IPS DF 6.9 (cell line): ENCODE results near the gene WASF2.
A peak's percentile ranks its signal among the peaks of the same experiment; 100 is the strongest.

Experiments used
- DNase-seq: peaks from one replicate; pipeline ENCODE4 v3.0.0-alpha.2; 2013; ENCODE audit warnings: low read depth, low spot score
- H3K27ac ChIP-seq: one replicate; pipeline ENCODE4 v1.5.1; 2013; ENCODE audit warnings: low read length, control low read depth
- H3K27me3 ChIP-seq: 2 replicates; pipeline ENCODE4 v1.6.1; 2013; ENCODE audit warnings: mild to moderate bottlenecking, low read length; ENCODE audit not compliant: control insufficient read depth, insufficient read depth
- H3K36me3 ChIP-seq: 2 replicates; pipeline ENCODE4 v1.6.1; 2013; ENCODE audit warnings: low read length; ENCODE audit not compliant: control insufficient read depth, insufficient read depth
- H3K4me1 ChIP-seq: 2 replicates; pipeline ENCODE4 v1.6.1; 2013; ENCODE audit warnings: low read length; ENCODE audit not compliant: control insufficient read depth, insufficient read depth
- H3K4me3 ChIP-seq: 2 replicates; pipeline ENCODE4 v1.5.1; 2013; ENCODE audit warnings: mild to moderate bottlenecking, low read length
- H3K9me3 ChIP-seq: 2 replicates; pipeline ENCODE4 v1.6.1; 2013; ENCODE audit warnings: low read length, inconsistent platforms; ENCODE audit not compliant: control insufficient read depth, insufficient read depth
- WGBS: extraction: QIAGEN DNeasy Blood & Tissue Kit; methylation state at CpG from one replicate; pipeline ENCODE4 v1.1.7; 2013; ENCODE audit warnings: mixed read lengths, missing lambda C conversion rate; ENCODE audit not compliant: insufficient read length, insufficient coverage; 5-methylcytosine and 5-hydroxymethylcytosine counted together

Gene WASF2

DNA sequence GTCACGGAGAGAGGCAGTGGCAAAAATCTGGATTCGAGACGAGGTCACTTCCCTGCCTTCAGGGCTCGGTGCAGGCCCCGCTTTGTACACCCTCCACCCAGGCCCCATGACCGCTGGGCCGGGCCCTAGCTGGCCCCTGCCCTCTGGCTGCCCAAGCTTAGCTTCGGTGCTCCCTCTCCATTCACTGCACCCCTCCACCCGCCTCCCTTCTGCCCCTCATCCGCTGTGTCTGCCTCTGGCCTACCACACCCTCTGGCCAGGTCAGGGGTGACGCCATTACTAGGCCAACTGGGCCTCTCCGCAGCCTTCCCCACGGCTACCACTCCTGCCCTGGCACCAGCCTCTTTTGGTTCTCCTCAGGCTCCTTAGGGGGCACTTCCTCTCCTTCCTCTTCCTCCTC is 106.3 kb downstream of the WASF2 start:
- no peaks in the 10 kb centered on the region for H3K27me3 ChIP-seq
- H3K4me3 ChIP-seq: no peak overlapping the region
- no peaks in the 10 kb centered on the region for H3K36me3 ChIP-seq
- no peaks in the 10 kb centered on the region for H3K9me3 ChIP-seq
- H3K4me1 ChIP-seq: peaks cover 3% of the 10 kb centered on the region; the same call in 1 of the 2 replicates
- WGBS: no CpG with 5 or more reads among the region's 13 CpGs
- DNase-seq: no peak
- H3K27ac ChIP-seq: no peak overlapping the region

GRCh38 chr1:27383039-27383605 is 106.8 kb downstream of the WASF2 start, which contains the start of gene CD164L2:
Gene CD164L2, minus strand, starts transcription at chr1:27383333. Its CDS starts 94 bp downstream, at chr1:27383239.
- no peak within 1 kb of the TSS for H3K27ac ChIP-seq
- H3K4me1 ChIP-seq: peaks cover 3% of the 10 kb centered on the region; the same call in 1 of the 2 replicates
- DNase-seq: no peak
- no peaks in the 10 kb centered on the region for H3K9me3 ChIP-seq
- H3K36me3 ChIP-seq: no peaks in the 10 kb centered on the region
- peak within 1 kb of the TSS; percentile 39; the same call in 1 of the 2 replicates for H3K4me3 ChIP-seq
- WGBS: no CpG with 5 or more reads among the region's 43 CpGs
- no peaks in the 10 kb centered on the region for H3K27me3 ChIP-seq

- no peak overlapping the region for H3K27ac ChIP-seq
- DNase-seq: no peak
- H3K4me3 ChIP-seq: no peak overlapping the region; the same call in 1 of the 2 replicates
- whole genome bisulfite sequencing: no CpG with 5 or more reads among the region's 18 CpGs
- no peaks in the 10 kb centered on the region for H3K36me3 ChIP-seq
- H3K9me3 ChIP-seq: no peaks in the 10 kb centered on the region
- peaks cover 3% of the 10 kb centered on the region; the same call in 1 of the 2 replicates for H3K4me1 ChIP-seq
- H3K27me3 ChIP-seq: no peaks in the 10 kb centered on the region
Observed at GRCh38 chr1:27381969-27382762, 107.8 kb downstream of the WASF2 start.

DNA sequence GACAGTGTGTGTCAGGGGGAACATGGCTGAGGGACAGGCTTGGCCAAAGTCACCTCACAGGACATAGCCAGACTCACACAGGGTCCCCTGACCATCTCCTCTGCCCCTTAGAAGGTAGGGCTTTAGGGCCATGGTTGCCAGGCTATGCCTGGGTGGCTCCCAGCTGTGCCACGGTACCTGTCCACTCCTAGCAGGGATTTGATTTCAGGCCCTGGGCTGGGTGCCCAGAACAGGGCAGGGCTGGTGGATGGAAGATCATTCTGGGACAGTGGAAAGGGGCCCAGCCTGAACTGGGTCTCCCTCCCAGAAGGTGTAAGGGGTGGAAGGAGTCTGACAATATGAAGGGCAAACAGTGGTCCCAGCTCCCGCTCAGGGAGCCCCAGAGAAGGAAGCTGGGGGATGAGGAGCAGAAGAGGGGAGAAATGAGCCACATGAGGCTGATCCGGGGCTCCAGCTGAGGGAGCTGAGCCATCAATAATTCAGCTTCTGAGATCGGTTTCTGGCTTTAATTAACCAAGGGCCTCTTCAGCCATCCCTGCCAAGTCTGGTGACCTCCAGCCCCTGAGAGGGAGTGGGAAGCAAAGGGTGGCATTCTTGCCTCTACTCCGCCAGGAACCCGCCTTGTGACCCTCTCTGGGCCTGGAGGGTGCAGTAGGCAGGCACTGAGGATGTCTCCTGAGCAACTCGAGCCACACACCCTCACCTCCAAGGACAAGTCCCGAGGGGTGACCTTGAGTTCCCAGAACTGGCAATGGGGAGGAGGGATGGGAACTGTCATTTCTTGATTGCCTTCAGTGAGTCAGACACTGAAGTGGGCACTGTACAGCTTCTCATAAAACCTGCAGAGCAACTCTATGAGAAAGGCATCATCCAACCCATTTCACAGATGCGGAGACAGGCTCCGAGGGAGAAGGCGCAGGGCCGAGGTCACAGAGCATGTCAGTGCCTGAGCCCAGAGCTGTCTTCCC is 108.9 kb downstream of the WASF2 start:
- no peak overlapping the region for H3K4me3 ChIP-seq
- H3K4me1 ChIP-seq: peaks cover 3% of the 10 kb centered on the region; the same call in 1 of the 2 replicates
- H3K27me3 ChIP-seq: no peaks in the 10 kb centered on the region
- DNase-seq: no peak
- no CpG with 5 or more reads among the region's 12 CpGs for WGBS
- H3K36me3 ChIP-seq: no peaks in the 10 kb centered on the region
- H3K27ac ChIP-seq: no peak overlapping the region
- H3K9me3 ChIP-seq: no peaks in the 10 kb centered on the region

- no peak overlapping the region for H3K27ac ChIP-seq
- no peak for DNase-seq
- H3K4me1 ChIP-seq: peaks cover 3% of the 10 kb centered on the region; the same call in 1 of the 2 replicates
- no peaks in the 10 kb centered on the region for H3K36me3 ChIP-seq
- no CpG with 5 or more reads among the region's 4 CpGs for WGBS
- no peak overlapping the region for H3K4me3 ChIP-seq
- H3K27me3 ChIP-seq: no peaks in the 10 kb centered on the region
- no peaks in the 10 kb centered on the region for H3K9me3 ChIP-seq
Observed at GRCh38 chr1:27380224-27380623, 109.7 kb downstream of the WASF2 start.

DNA sequence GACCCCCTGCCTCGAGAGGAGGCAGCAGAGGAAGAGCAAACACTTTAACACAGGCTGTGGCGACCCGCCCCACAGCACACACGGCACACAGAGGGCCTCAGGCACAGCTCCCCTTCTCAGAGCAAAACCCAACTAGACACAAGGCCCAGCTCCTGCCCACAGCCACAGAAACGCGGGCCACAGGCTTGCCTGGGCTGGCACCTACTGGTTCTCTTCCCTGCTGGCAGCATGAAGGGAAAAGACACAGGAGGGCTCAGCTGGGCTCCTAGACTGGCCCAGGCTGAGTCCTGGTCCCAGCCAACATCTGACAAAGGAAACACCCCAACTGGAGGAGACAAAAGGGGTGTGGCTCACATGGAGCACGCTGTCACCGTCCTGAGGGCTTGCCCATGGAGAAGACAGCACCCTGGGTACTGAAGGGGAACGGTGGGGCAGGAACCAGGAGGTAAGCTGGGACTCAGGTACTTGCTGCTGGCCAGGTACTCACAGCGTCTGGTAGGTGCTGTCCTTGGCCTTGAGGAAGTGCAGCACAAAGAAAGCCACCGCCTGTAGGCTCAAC is 110.3 kb downstream of the WASF2 start:
- DNase-seq: no peak
- no peak overlapping the region for H3K4me3 ChIP-seq
- no CpG with 5 or more reads among the region's 11 CpGs for WGBS
- H3K36me3 ChIP-seq: no peaks in the 10 kb centered on the region
- no peak overlapping the region for H3K27ac ChIP-seq
- H3K9me3 ChIP-seq: no peaks in the 10 kb centered on the region
- H3K4me1 ChIP-seq: peaks cover 3% of the 10 kb centered on the region; the same call in 1 of the 2 replicates
- H3K27me3 ChIP-seq: no peaks in the 10 kb centered on the region

DNA sequence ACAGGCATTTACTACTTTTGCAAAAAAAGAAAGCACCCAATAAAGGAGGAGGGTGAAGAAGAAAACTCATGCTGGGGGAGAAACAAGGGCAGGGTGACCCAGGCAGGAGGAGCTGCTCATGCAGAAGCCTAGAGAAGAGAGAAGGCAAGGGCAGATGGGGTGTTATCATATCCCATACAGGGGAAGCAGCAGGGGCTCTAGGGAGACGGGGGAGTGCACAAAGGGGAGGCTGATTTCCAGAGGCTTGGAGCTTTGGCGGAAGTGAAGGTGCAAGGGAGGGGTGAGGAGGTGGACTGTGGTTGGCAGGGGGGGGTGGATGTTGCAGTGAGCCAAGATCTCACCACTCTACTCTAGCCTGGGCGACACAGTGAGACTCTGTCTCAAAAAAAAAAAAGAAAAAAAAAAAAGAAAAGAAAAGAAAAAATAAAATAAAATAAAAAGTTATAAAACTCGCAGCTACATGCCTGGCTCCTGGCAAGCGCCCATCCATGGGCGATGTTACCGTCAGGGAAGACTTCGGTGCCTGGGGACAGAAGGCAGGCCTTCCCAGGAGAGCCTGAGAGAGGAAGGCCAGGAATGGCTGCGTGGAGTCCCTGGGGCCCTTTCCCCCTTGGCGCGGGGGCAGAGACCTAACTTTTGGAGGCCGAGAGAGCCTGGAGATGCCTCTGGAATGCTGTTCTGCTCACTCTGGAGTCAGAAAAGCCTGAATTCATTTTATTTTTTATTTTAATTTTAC is 112.0 kb downstream of the WASF2 start:
- H3K9me3 ChIP-seq: no peaks in the 10 kb centered on the region
- no peaks in the 10 kb centered on the region for H3K36me3 ChIP-seq
- peaks cover 3% of the 10 kb centered on the region; the same call in 1 of the 2 replicates for H3K4me1 ChIP-seq
- H3K4me3 ChIP-seq: no peak overlapping the region
- no CpG with 5 or more reads among the region's 12 CpGs for WGBS
- DNase-seq: no peak
- no peaks in the 10 kb centered on the region for H3K27me3 ChIP-seq
- no peak overlapping the region for H3K27ac ChIP-seq

- Histone ChIP-seq H3K4me3 (no peak within 1 kb of the TSS), H3K36me3 (no peaks in the 10 kb centered on the region), H3K4me1 (no peaks in the 10 kb centered on the region; the same call in 1 of the 2 replicates), H3K27ac (no peak within 1 kb of the TSS), H3K9me3 (no peaks in the 10 kb centered on the region), H3K27me3 (no peaks in the 10 kb centered on the region)
- DNase-seq: no peak
- no CpG with 5 or more reads among the region's 4 CpGs for whole genome bisulfite sequencing
Observed at GRCh38 chr1:27374362-27375086, 115.4 kb downstream of the WASF2 start, which contains the start of gene FCN3. Gene FCN3, minus strand, starts transcription at chr1:27374824. Its CDS starts 6 bp downstream, at chr1:27374818.
